PC-9 (cell line): ENCODE measurements around the gene SST. TPM values are rescaled to one million over a fixed set of nuclear protein-coding genes. Genes with fewer than 3 reads are reported as not detected.
"Not testable (repeated sequence)": the region's sequence is repeated elsewhere in the genome, so short reads cannot be mapped to it uniquely, and the experiment has no call there.

ENCODE experiments used
- BruUV-seq: library from RNA; stranded (reverse); fragments of 400-500 nt; replicated peaks from 2 replicates; lab custom pipeline; 2021; lab: Mats Ljungman, UMichigan
- CTCF ChIA-PET: fragments of 300-600 bp; sonication (Branson Sonifier 250); formaldehyde crosslinking; loops from one replicate; lab custom pipeline; 2022; ENCODE audit warnings: antibody characterized with exemption; lab: Charles Lee
- POLR2A ChIA-PET: fragments of 300-600 bp; sonication (Branson Sonifier 250); formaldehyde crosslinking; loops from one replicate; lab custom pipeline; 2022; ENCODE audit warnings: antibody characterized with exemption; ENCODE audit not compliant: unreplicated experiment; lab: Charles Lee
- DNase-seq, 2 experiments: peaks; one replicate each; pipeline versions ENCODE4 v3.0.0 to v3.0.0-alpha.2; 2015 to 2022; ENCODE audit warnings: mixed read lengths in 1 of 2
- H2AFZ ChIP-seq: fragments of 200-600 bp; sonication (generic); 2 replicates; pipeline ENCODE4 v1.8.1; 2017; ENCODE audit warnings: antibody characterized with exemption
- H3F3A ChIP-seq: fragments of 200-600 bp; sonication (generic); 2 replicates; pipeline ENCODE4 v1.8.1; 2017; ENCODE audit warnings: antibody characterized with exemption, mild to moderate bottlenecking, low read depth; ENCODE audit not compliant: insufficient read depth
- H3K27ac ChIP-seq: fragments of 200-600 bp; sonication (generic); 2 replicates; pipeline ENCODE4 v1.6.1; 2016; ENCODE audit warnings: mixed run types
- H3K27me3 ChIP-seq: fragments of 200-600 bp; sonication (generic); 2 replicates; pipeline ENCODE4 v1.6.1; 2016; ENCODE audit warnings: low read depth, mixed run types; ENCODE audit not compliant: insufficient read depth
- H3K36me3 ChIP-seq: fragments of 200-600 bp; sonication (generic); 2 replicates; pipeline ENCODE4 v1.6.1; 2016; ENCODE audit warnings: low read depth, mixed run types
- H3K4me1 ChIP-seq: fragments of 200-600 bp; sonication (generic); replicated peaks from 2 replicates; pipeline ENCODE4 v1.6.1; 2016; ENCODE audit warnings: mixed run types; ENCODE audit not compliant: insufficient read depth
- H3K4me2 ChIP-seq: fragments of 200-600 bp; sonication (generic); 2 replicates; pipeline ENCODE4 v1.6.1; 2017; ENCODE audit warnings: mixed run types
- H3K4me3 ChIP-seq: fragments of 200-600 bp; sonication (generic); 2 replicates; pipeline ENCODE4 v1.6.1; 2016; ENCODE audit warnings: mixed run types
- H3K79me2 ChIP-seq: fragments of 200-600 bp; sonication (generic); 2 replicates; pipeline ENCODE4 v1.6.1; 2017; ENCODE audit warnings: low read depth, mixed run types
- H3K9me2 ChIP-seq: fragments of 200-600 bp; sonication (generic); 2 replicates; pipeline ENCODE4 v1.8.1; 2017; ENCODE audit warnings: mild to moderate bottlenecking; ENCODE audit not compliant: insufficient read depth
- H3K9me3 ChIP-seq: fragments of 200-600 bp; sonication (generic); 2 replicates; pipeline ENCODE4 v1.8.1; 2016; ENCODE audit warnings: low read depth; ENCODE audit not compliant: insufficient read depth
- H4K20me1 ChIP-seq: fragments of 200-600 bp; sonication (generic); 2 replicates; pipeline ENCODE4 v1.8.1; 2017; ENCODE audit not compliant: insufficient read depth
- EZH2 ChIP-seq: fragments of 200-600 bp; sonication (generic); IDR thresholded peaks from 2 replicates; pipeline ENCODE4 v1.8.0; 2017; ENCODE audit warnings: antibody characterized with exemption, low read depth
- intact Hi-C: fragments of 100-400 bp; cut with micrococcal nuclease; formaldehyde crosslinking; loops from one replicate; pipeline ENCODE4 v1.10.0; 2022; ENCODE audit not compliant: unreplicated experiment
- total RNA-seq: library from RNA; stranded (reverse); gene quantifications from 2 replicates; pipeline ENCODE4 v1.2.3, GENCODE V29; 2021
- TF ChIP-seq, protein P1 (sequence below): fragments of 200-600 bp; sonication (generic); conservative IDR thresholded peaks from 2 replicates; pipeline ENCODE4 v1.6.1; 2017; ENCODE audit warnings: mixed run types, antibody characterized with exemption, mild to moderate bottlenecking, moderate library complexity

SST gene
- total RNA-seq, 1 experiment from 2014 or later, result not detected

GRCh38 chr3:187651282-187651681 lies 18.9 kb downstream of the SST start:
- intact Hi-C loops, result no loop called here
- no peaks in the 10 kb centered on the region for H4K20me1 ChIP-seq
- no TSS peak for BruUV-seq
- no peaks in the 10 kb centered on the region for H3K9me2 ChIP-seq
- H3K36me3 ChIP-seq, result no peaks in the 10 kb centered on the region
- ChIA-PET CTCF (no interaction called here), POLR2A (no interaction called here)
- no peaks in the 10 kb centered on the region for H3K9me3 ChIP-seq
- H3K4me1 ChIP-seq, result no peaks in the 10 kb centered on the region
- no peak for TF ChIP-seq EZH2
- TF ChIP-seq, protein P1, sequence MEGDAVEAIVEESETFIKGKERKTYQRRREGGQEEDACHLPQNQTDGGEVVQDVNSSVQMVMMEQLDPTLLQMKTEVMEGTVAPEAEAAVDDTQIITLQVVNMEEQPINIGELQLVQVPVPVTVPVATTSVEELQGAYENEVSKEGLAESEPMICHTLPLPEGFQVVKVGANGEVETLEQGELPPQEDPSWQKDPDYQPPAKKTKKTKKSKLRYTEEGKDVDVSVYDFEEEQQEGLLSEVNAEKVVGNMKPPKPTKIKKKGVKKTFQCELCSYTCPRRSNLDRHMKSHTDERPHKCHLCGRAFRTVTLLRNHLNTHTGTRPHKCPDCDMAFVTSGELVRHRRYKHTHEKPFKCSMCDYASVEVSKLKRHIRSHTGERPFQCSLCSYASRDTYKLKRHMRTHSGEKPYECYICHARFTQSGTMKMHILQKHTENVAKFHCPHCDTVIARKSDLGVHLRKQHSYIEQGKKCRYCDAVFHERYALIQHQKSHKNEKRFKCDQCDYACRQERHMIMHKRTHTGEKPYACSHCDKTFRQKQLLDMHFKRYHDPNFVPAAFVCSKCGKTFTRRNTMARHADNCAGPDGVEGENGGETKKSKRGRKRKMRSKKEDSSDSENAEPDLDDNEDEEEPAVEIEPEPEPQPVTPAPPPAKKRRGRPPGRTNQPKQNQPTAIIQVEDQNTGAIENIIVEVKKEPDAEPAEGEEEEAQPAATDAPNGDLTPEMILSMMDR, result no peak
- H3K4me3 ChIP-seq, result no peak overlapping the region
- H3K27ac ChIP-seq, result no peak overlapping the region
- no peak overlapping the region for H3K4me2 ChIP-seq
- no peak overlapping the region for H2AFZ ChIP-seq
- peaks cover 63% of the 10 kb centered on the region for H3K27me3 ChIP-seq
- no peaks in the 10 kb centered on the region for H3F3A ChIP-seq
- DNase-seq, result no peak
- H3K79me2 ChIP-seq, result no peaks in the 10 kb centered on the region

- TF ChIP-seq EZH2, result no peak
- TF ChIP-seq, protein P1, result no peak
- BruUV-seq, result no TSS peak
- Histone ChIP-seq H3K4me1 (no peaks in the 10 kb centered on the region), H3K4me3 (no peak overlapping the region), H4K20me1 (no peaks in the 10 kb centered on the region), H3K9me3 (no peaks in the 10 kb centered on the region), H3K27me3 (peaks cover 69% of the 10 kb centered on the region), H3F3A (no peaks in the 10 kb centered on the region), H3K4me2 (no peak overlapping the region), H3K36me3 (no peaks in the 10 kb centered on the region), H3K27ac (no peak overlapping the region), H3K79me2 (no peaks in the 10 kb centered on the region), H3K9me2 (no peaks in the 10 kb centered on the region), H2AFZ (no peak overlapping the region)
- POLR2A ChIA-PET, result no interaction called here
- CTCF ChIA-PET, result no interaction called here
- intact Hi-C loops, result no loop called here
- DNase-seq, result no peak
Observed at GRCh38 chr3:187648177-187648576, 22.0 kb downstream of the SST start.

DNA sequence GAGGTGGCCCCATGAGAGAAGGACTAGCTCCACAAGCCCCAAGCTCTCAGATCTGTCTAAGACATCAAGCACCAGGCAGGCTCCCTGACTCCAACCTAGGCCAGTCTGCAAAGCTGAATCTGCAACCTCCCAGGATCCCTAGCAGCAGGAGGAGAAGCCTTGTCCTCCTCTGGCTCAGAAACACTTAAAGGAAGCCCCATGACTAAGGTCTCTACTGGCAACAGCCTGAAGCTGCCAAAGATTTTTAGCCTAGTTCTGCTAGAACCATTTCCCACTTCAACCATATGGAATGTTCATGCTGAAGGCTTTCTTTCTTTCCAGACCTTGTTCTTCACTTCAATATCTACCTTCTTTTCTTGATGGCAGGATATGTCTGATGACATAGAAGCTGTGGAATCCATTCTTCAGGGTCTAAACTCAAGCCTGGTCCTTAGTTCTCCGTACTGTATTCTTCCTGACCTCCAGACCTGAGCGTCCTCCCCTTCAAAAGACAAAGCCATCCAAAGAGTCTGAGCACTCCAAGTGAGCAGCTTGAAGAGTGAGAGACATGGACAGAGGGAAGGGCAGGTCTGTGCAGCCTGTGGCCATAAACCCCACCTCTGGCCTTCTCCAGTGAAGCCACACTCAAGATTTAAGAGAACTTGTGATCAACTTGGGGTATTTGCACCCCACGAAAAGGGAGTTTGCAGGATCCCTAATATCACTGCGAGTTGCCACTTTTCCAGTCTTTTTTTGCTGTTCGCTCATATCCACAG lies 23.1 kb downstream of the SST start:
- H3K27me3 ChIP-seq, result peaks cover 66% of the 10 kb centered on the region

GRCh38 chr3:187645379-187645778 lies 24.8 kb downstream of the SST start:
- H3F3A ChIP-seq, H3K9me3 ChIP-seq, POLR2A ChIA-PET, H3K79me2 ChIP-seq, BruUV-seq, H3K9me2 ChIP-seq, H3K4me3 ChIP-seq, DNase-seq, H4K20me1 ChIP-seq, H3K4me2 ChIP-seq, intact Hi-C loops, H3K36me3 ChIP-seq, H3K27ac ChIP-seq, H3K4me1 ChIP-seq, H2AFZ ChIP-seq, CTCF ChIA-PET: not testable (repeated sequence)
- peaks cover 58% of the 10 kb centered on the region for H3K27me3 ChIP-seq

More for the DNA sequence above, 23.1 kb downstream of the SST start:
- Histone ChIP-seq H2AFZ (no peak overlapping the region), H3K9me2 (no peaks in the 10 kb centered on the region), H4K20me1 (no peaks in the 10 kb centered on the region), H3F3A (no peaks in the 10 kb centered on the region), H3K79me2 (no peaks in the 10 kb centered on the region), H3K4me3 (no peak overlapping the region), H3K9me3 (no peaks in the 10 kb centered on the region), H3K4me1 (no peaks in the 10 kb centered on the region), H3K4me2 (no peak overlapping the region), H3K27ac (no peak overlapping the region), H3K36me3 (no peaks in the 10 kb centered on the region)
- intact Hi-C loops, result no loop called here
- no TSS peak for BruUV-seq
- TF ChIP-seq, protein P1, result no peak
- no peak for TF ChIP-seq EZH2
- ChIA-PET POLR2A (no interaction called here), CTCF (no interaction called here)
- DNase-seq, result no peak
